ENCODE results near the gene RSPO4.

Gene RSPO4

GRCh38 chr20:958936-959815 is 42.9 kb downstream of the RSPO4 start:
- H3K27me3 ChIP-seq (ENCODE audit: control insufficient read depth in 2 of 2, insufficient read depth in 2 of 2, low read length in 2 of 2) = peaks cover 7 to 15% of the 10 kb centered on the region in 2 donors
- H3K36me3 ChIP-seq (ENCODE audit: control insufficient read depth in 2 of 2, insufficient read depth in 2 of 2, low read length in 2 of 2) = no peaks in the 10 kb centered on the region
- H3K4me1 ChIP-seq (ENCODE audit: control insufficient read depth in 2 of 2, insufficient read depth in 2 of 2, low read length in 2 of 2) = no peaks in the 10 kb centered on the region

GRCh38 chr20:957544-957943 is 44.6 kb downstream of the RSPO4 start:
- Histone ChIP-seq H3K9me3 (ENCODE audit: control insufficient read depth in 2 of 2, low read length in 2 of 2) (no peaks in the 10 kb centered on the region), H3K4me1 (ENCODE audit: control insufficient read depth in 2 of 2, insufficient read depth in 2 of 2, low read length in 2 of 2) (no peaks in the 10 kb centered on the region), H3K27me3 (ENCODE audit: control insufficient read depth in 2 of 2, insufficient read depth in 2 of 2, low read length in 2 of 2) (peaks cover 7 to 20% of the 10 kb centered on the region in 2 donors), H3K9ac (ENCODE audit: low read depth in 1 of 2, low read length in 2 of 2) (no peak overlapping the region), H3K36me3 (ENCODE audit: control insufficient read depth in 2 of 2, insufficient read depth in 2 of 2, low read length in 2 of 2) (no peaks in the 10 kb centered on the region), H3K27ac (ENCODE audit: low read depth in 2 of 2, low read length in 2 of 2) (no peak overlapping the region), H3K4me3 (ENCODE audit: low read length in 2 of 2) (no peak overlapping the region)

More at GRCh38 chr20:958936-959815, 42.9 kb downstream of the RSPO4 start:
- no peak overlapping the region for H3K9ac ChIP-seq (ENCODE audit: low read depth in 1 of 2, low read length in 2 of 2)
- H3K9me3 ChIP-seq (ENCODE audit: control insufficient read depth in 2 of 2, low read length in 2 of 2) = no peaks in the 10 kb centered on the region
- no peak overlapping the region for H3K27ac ChIP-seq (ENCODE audit: low read depth in 2 of 2, low read length in 2 of 2)
- no peak overlapping the region for H3K4me3 ChIP-seq (ENCODE audit: low read length in 2 of 2)

GRCh38 chr20:956330-956951 is 45.7 kb downstream of the RSPO4 start:
- Histone ChIP-seq H3K4me1 (ENCODE audit: control insufficient read depth in 2 of 2, insufficient read depth in 2 of 2, low read length in 2 of 2) (no peaks in the 10 kb centered on the region), H3K4me3 (ENCODE audit: low read length in 2 of 2) (no peak overlapping the region), H3K27me3 (ENCODE audit: control insufficient read depth in 2 of 2, insufficient read depth in 2 of 2, low read length in 2 of 2) (peaks cover 7 to 20% of the 10 kb centered on the region in 2 donors)

GRCh38 chr20:955656-956055 is 46.5 kb downstream of the RSPO4 start:
- Histone ChIP-seq H3K9me3 (ENCODE audit: control insufficient read depth in 2 of 2, low read length in 2 of 2) (no peaks in the 10 kb centered on the region), H3K4me1 (ENCODE audit: control insufficient read depth in 2 of 2, insufficient read depth in 2 of 2, low read length in 2 of 2) (no peaks in the 10 kb centered on the region), H3K27ac (ENCODE audit: low read depth in 2 of 2, low read length in 2 of 2) (no peak overlapping the region), H3K36me3 (ENCODE audit: control insufficient read depth in 2 of 2, insufficient read depth in 2 of 2, low read length in 2 of 2) (no peaks in the 10 kb centered on the region), H3K27me3 (ENCODE audit: control insufficient read depth in 2 of 2, insufficient read depth in 2 of 2, low read length in 2 of 2) (peaks cover 7 to 16% of the 10 kb centered on the region in 2 donors), H3K9ac (ENCODE audit: low read depth in 1 of 2, low read length in 2 of 2) (no peak overlapping the region), H3K4me3 (ENCODE audit: low read length in 2 of 2) (no peak overlapping the region)

More at GRCh38 chr20:956330-956951, 45.7 kb downstream of the RSPO4 start:
- Histone ChIP-seq H3K9me3 (ENCODE audit: control insufficient read depth in 2 of 2, low read length in 2 of 2) (no peaks in the 10 kb centered on the region), H3K36me3 (ENCODE audit: control insufficient read depth in 2 of 2, insufficient read depth in 2 of 2, low read length in 2 of 2) (no peaks in the 10 kb centered on the region), H3K27ac (ENCODE audit: low read depth in 2 of 2, low read length in 2 of 2) (no peak overlapping the region), H3K9ac (ENCODE audit: low read depth in 1 of 2, low read length in 2 of 2) (no peak overlapping the region)

GRCh38 chr20:955111-955510 is 47.0 kb downstream of the RSPO4 start:
- no peaks in the 10 kb centered on the region for H3K9me3 ChIP-seq (ENCODE audit: control insufficient read depth in 2 of 2, low read length in 2 of 2)
- H3K4me1 ChIP-seq (ENCODE audit: control insufficient read depth in 2 of 2, insufficient read depth in 2 of 2, low read length in 2 of 2) = no peaks in the 10 kb centered on the region
- H3K27me3 ChIP-seq (ENCODE audit: control insufficient read depth in 2 of 2, insufficient read depth in 2 of 2, low read length in 2 of 2) = peaks cover 7 to 16% of the 10 kb centered on the region in 2 donors
- no peak overlapping the region for H3K9ac ChIP-seq (ENCODE audit: low read depth in 1 of 2, low read length in 2 of 2)
- no peak overlapping the region for H3K4me3 ChIP-seq (ENCODE audit: low read length in 2 of 2)
- H3K27ac ChIP-seq (ENCODE audit: low read depth in 2 of 2, low read length in 2 of 2) = no peak overlapping the region
- no peaks in the 10 kb centered on the region for H3K36me3 ChIP-seq (ENCODE audit: control insufficient read depth in 2 of 2, insufficient read depth in 2 of 2, low read length in 2 of 2)

- Histone ChIP-seq H3K36me3 (ENCODE audit: control insufficient read depth in 2 of 2, insufficient read depth in 2 of 2, low read length in 2 of 2) (no peaks in the 10 kb centered on the region), H3K27me3 (ENCODE audit: control insufficient read depth in 2 of 2, insufficient read depth in 2 of 2, low read length in 2 of 2) (peaks cover 7 to 9% of the 10 kb centered on the region in 2 donors), H3K4me1 (ENCODE audit: control insufficient read depth in 2 of 2, insufficient read depth in 2 of 2, low read length in 2 of 2) (no peaks in the 10 kb centered on the region), H3K9me3 (ENCODE audit: control insufficient read depth in 2 of 2, low read length in 2 of 2) (no peaks in the 10 kb centered on the region), H3K9ac (ENCODE audit: low read depth in 1 of 2, low read length in 2 of 2) (no peak overlapping the region), H3K27ac (ENCODE audit: low read depth in 2 of 2, low read length in 2 of 2) (no peak overlapping the region), H3K4me3 (ENCODE audit: low read length in 2 of 2) (no peak overlapping the region)
Measured at GRCh38 chr20:953742-954141, 48.4 kb downstream of the RSPO4 start.

- no peak overlapping the region for H3K9ac ChIP-seq (ENCODE audit: low read depth in 1 of 2, low read length in 2 of 2)
- peaks cover 7 to 9% of the 10 kb centered on the region in 2 donors for H3K27me3 ChIP-seq (ENCODE audit: control insufficient read depth in 2 of 2, insufficient read depth in 2 of 2, low read length in 2 of 2)
- H3K27ac ChIP-seq (ENCODE audit: low read depth in 2 of 2, low read length in 2 of 2) = no peak overlapping the region
- H3K9me3 ChIP-seq (ENCODE audit: control insufficient read depth in 2 of 2, low read length in 2 of 2) = no peaks in the 10 kb centered on the region
- no peaks in the 10 kb centered on the region for H3K36me3 ChIP-seq (ENCODE audit: control insufficient read depth in 2 of 2, insufficient read depth in 2 of 2, low read length in 2 of 2)
- H3K4me1 ChIP-seq (ENCODE audit: control insufficient read depth in 2 of 2, insufficient read depth in 2 of 2, low read length in 2 of 2) = no peaks in the 10 kb centered on the region
- no peak overlapping the region for H3K4me3 ChIP-seq (ENCODE audit: low read length in 2 of 2)
Measured at GRCh38 chr20:952196-952795, 49.8 kb downstream of the RSPO4 start.

GRCh38 chr20:951384-952169 is 50.5 kb downstream of the RSPO4 start:
- Histone ChIP-seq H3K27me3 (ENCODE audit: control insufficient read depth in 2 of 2, insufficient read depth in 2 of 2, low read length in 2 of 2) (peaks cover 7 to 9% of the 10 kb centered on the region in 2 donors), H3K27ac (ENCODE audit: low read depth in 2 of 2, low read length in 2 of 2) (no peak overlapping the region), H3K9me3 (ENCODE audit: control insufficient read depth in 2 of 2, low read length in 2 of 2) (no peaks in the 10 kb centered on the region), H3K4me1 (ENCODE audit: control insufficient read depth in 2 of 2, insufficient read depth in 2 of 2, low read length in 2 of 2) (no peaks in the 10 kb centered on the region), H3K36me3 (ENCODE audit: control insufficient read depth in 2 of 2, insufficient read depth in 2 of 2, low read length in 2 of 2) (no peaks in the 10 kb centered on the region), H3K9ac (ENCODE audit: low read depth in 1 of 2, low read length in 2 of 2) (no peak overlapping the region), H3K4me3 (ENCODE audit: low read length in 2 of 2) (no peak overlapping the region)

- H3K9ac ChIP-seq (ENCODE audit: low read depth in 1 of 2, low read length in 2 of 2) = no peak overlapping the region
- no peak overlapping the region for H3K4me3 ChIP-seq (ENCODE audit: low read length in 2 of 2)
- no peak overlapping the region for H3K27ac ChIP-seq (ENCODE audit: low read depth in 2 of 2, low read length in 2 of 2)
- H3K36me3 ChIP-seq (ENCODE audit: control insufficient read depth in 2 of 2, insufficient read depth in 2 of 2, low read length in 2 of 2) = no peaks in the 10 kb centered on the region
- H3K27me3 ChIP-seq (ENCODE audit: control insufficient read depth in 2 of 2, insufficient read depth in 2 of 2, low read length in 2 of 2) = peaks cover 0 to 6% of the 10 kb centered on the region in 2 donors
- no peaks in the 10 kb centered on the region for H3K4me1 ChIP-seq (ENCODE audit: control insufficient read depth in 2 of 2, insufficient read depth in 2 of 2, low read length in 2 of 2)
- no peaks in the 10 kb centered on the region for H3K9me3 ChIP-seq (ENCODE audit: control insufficient read depth in 2 of 2, low read length in 2 of 2)
Measured at GRCh38 chr20:949717-950116, 52.4 kb downstream of the RSPO4 start.
